Immature natural killer cell (primary cell): ENCODE data around the gene MYRF. TPM values are rescaled to one million over a fixed set of nuclear protein-coding genes. Genes with fewer than 3 reads are reported as not detected.
A peak's percentile ranks its signal among the peaks of the same experiment; 100 is the strongest.

Source experiments
- DNase-seq, 3 donors: peaks; one replicate each; pipeline ENCODE4 v3.0.0; 2022; ENCODE audit warnings: mixed read lengths in 1 of 3
- H3K27ac Mint-ChIP-seq, 6 donors: one replicate each; pipeline ENCODE4 v1.8.0; 2020; ENCODE audit warnings: mixed read lengths in 6 of 6, mild to moderate bottlenecking in 5 of 6, inconsistent platforms in 4 of 6, moderate library complexity in 3 of 6
- H3K27me3 Mint-ChIP-seq, 3 donors: one replicate each; pipeline ENCODE4 v1.8.0; 2020 to 2021; ENCODE audit warnings: low read depth in 3 of 3, mild to moderate bottlenecking in 3 of 3, mixed read lengths in 3 of 3, moderate library complexity in 3 of 3, inconsistent platforms in 1 of 3
- H3K36me3 Mint-ChIP-seq, 3 donors: one replicate each; pipeline ENCODE4 v1.8.0; 2020; ENCODE audit warnings: mixed read lengths in 3 of 3, inconsistent platforms in 2 of 3, mild to moderate bottlenecking in 2 of 3
- H3K4me1 Mint-ChIP-seq, 2 donors: one replicate each; pipeline ENCODE4 v1.8.0; 2020; ENCODE audit warnings: inconsistent platforms in 2 of 2, mild to moderate bottlenecking in 2 of 2, mixed read lengths in 2 of 2, moderate library complexity in 1 of 2
- H3K4me3 Mint-ChIP-seq, 5 donors: one replicate each; pipeline ENCODE4 v1.8.0; 2020; ENCODE audit warnings: mild to moderate bottlenecking in 5 of 5, mixed read lengths in 5 of 5, inconsistent platforms in 3 of 5, moderate library complexity in 3 of 5
- H3K9me3 Mint-ChIP-seq, 6 donors: one replicate each; pipeline ENCODE4 v1.8.0; 2020; ENCODE audit warnings: mild to moderate bottlenecking in 6 of 6, mixed read lengths in 6 of 6, inconsistent platforms in 4 of 6, moderate library complexity in 3 of 6
- polyA plus RNA-seq, 3 donors: library from polyadenylated mRNA; unstranded; fragments of 300-500 nt; fragmentation: Illumina TruSeq; gene quantifications; one replicate each; pipeline ENCODE4 v1.2.3, GENCODE V29; 2021

Gene MYRF
- 1 to 10 TPM in 1 of 3 donors, under 1 TPM in 1, not detected in 1; 0.43 to 2.4 TPM for polyA plus RNA-seq

DNA sequence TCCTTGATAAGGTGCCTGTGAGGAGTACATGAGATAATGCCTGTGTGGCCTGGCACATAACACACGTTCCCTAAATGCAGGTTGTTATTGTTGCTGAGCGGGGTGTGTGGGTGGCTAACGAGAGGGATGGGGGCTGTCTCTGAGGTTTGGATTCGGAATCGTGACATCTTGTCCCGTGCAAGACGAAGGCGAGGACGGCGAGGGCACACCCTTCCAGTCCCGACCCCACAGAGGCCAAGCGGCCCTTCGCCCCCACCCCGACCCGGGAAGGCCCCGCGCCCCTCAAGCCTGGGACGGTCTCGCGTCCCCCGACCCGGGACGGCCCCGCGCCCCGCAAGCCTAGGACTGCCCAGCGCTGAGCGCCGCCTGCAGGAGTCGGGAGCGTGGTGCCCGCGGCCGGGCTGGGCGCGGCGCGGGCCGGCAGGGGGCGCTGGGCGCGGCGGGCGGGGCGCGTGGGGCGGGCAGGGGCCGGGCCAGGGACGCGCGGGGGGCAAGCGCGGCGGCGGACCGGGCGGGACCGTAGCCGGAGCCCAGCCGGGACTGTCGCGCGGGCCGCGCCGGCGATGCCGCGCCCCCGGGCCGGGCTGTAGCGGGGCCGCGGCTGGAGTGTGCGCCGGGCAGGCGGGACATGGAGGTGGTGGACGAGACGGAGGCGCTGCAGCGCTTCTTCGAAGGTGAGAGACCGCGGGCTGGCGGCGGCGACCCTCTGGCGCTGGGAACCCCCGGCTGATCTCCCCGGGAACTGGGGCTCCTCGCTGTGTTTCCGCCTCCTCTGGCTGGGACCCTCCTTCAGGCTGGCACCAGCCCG lies at the start of gene MYRF:
Gene MYRF (plus strand): TSS at position 520 of the 808 bp plus-strand sequence. CDS start 109 bp downstream, at position 629.
- Mint-ChIP-seq H3K9me3 (no peaks in the 10 kb centered on the region), H3K4me1 (peaks cover 7 to 25% of the 10 kb centered on the region in 2 donors), H3K27me3 (peaks cover 6 to 7% (median 7%) of the 10 kb centered on the region in 3 donors), H3K36me3 (no peaks in the 10 kb centered on the region), H3K27ac (peak within 1 kb of the TSS in 5 of 6 donors; percentile 35 to 69 (median 64)), H3K4me3 (peak within 1 kb of the TSS; percentile 69 to 86 (median 80))
- peak; percentile 56 to 66 (median 57) for DNase-seq

DNA sequence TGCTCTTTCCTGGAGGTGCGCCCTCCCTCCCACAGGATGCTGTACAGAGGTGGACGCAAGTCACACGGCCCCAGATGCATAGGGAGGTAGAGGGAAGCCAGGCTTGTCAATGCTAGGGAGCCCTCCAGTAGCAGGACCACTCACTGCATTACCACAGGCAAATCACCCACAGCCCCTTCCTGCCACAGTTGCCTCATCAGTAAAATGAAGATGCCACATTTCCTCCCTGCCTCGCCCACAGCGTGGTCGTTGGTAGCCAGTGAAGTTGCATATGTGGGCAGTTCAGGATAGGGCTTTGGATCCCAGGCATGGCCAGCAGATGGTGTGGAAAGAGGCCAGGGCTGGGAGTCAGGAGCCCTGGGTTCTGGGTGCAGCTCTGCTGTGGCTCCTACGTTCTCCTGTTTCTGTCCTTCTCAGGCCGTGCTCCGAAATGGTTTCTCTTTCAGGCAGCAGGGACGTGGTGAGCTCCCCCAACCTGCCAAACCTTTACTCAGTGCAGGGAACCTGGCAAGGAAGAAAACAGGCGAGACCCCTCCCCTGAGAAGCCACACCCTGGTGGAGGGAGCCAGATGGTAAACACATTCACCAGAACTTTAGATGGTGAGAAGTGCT lies 49.6 kb upstream of the MYRF start:
- DNase-seq: peak; percentile 53 to 61 (median 57)
- Mint-ChIP-seq H3K27me3 (peaks cover 2 to 14% (median 6%) of the 10 kb centered on the region in 3 donors), H3K27ac (peak overlapping the region in 5 of 6 donors; percentile 62 to 82 (median 80)), H3K36me3 (no peaks in the 10 kb centered on the region), H3K4me3 (peak overlapping the region; percentile 68 to 87 (median 79)), H3K9me3 (no peaks in the 10 kb centered on the region), H3K4me1 (peaks cover 27 to 28% of the 10 kb centered on the region in 2 donors)

DNA sequence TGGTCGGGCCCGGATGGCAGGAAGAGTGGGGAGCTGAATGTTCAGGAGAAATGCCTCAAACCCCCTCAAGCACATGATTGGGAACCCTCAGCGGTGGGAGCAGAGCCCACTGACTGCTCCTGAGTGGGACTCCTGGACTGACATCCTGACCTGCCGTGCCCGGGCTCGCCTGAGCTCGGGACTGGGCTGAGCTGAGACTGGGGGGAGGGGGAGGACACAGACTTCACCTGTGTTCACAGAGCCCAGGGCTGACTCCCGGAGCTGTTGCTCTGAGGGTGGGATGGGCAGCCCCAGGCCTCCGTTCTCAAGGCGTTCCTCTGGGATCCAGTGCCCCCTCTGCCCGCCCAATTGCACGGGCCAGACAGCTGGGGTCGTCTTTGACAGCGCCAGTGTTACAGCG lies 47.6 kb upstream of the MYRF start:
- no peaks in the 10 kb centered on the region for H3K36me3 Mint-ChIP-seq
- H3K27ac Mint-ChIP-seq: no peak overlapping the region
- no peaks in the 10 kb centered on the region for H3K9me3 Mint-ChIP-seq
- peaks cover 2 to 14% (median 6%) of the 10 kb centered on the region in 3 donors for H3K27me3 Mint-ChIP-seq
- no peak overlapping the region for H3K4me3 Mint-ChIP-seq
- H3K4me1 Mint-ChIP-seq: peaks cover 18 to 19% of the 10 kb centered on the region in 2 donors
- DNase-seq: no peak

DNA sequence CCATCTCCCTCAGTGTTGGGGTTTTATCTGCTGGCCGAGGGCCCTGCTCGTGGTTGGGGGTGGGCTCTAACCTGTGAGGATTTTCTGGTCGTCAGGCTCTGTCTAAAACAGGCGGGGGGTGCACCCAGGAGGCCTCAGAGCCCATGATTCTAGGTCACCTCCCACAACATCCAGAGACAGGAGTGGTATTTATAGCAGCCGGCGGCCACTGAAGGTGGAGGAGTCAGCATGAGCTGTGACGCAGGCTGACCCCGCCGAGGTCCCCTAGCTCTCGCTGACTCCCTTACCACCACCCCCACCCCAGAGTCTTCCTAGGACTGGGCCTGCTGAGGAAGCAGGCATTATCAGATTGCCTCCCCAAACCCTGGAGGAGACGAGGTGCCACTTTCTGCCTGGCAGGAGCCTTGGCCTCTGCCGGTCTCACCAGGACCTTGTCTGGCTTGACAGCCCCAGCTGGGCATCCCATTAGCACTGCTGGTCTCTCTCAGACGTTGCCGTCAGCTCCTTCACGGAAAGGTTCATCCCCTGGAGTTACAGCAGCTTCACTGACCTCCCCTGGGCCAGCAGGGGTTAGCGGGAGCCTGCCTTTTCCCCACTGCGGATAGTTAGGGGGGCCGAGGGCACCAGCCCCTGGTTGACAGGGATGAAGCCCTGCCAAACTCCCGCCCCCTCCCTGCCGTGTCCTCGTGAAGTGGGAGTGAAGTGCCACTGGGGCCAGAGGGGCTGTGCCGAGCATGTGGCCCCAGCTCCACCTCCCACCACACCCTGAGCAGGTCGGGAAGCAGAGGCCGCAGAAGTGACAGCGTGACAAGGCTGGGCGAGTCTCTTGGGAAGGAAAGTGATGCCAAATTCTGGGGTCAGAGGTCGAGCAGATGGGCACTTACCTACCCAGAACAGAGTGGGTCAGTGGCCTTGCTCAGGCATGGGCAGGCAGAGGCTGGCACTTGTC lies 45.7 kb upstream of the MYRF start:
- H3K27me3 Mint-ChIP-seq: peaks cover 2 to 14% (median 6%) of the 10 kb centered on the region in 3 donors
- no peak overlapping the region for H3K27ac Mint-ChIP-seq

DNA sequence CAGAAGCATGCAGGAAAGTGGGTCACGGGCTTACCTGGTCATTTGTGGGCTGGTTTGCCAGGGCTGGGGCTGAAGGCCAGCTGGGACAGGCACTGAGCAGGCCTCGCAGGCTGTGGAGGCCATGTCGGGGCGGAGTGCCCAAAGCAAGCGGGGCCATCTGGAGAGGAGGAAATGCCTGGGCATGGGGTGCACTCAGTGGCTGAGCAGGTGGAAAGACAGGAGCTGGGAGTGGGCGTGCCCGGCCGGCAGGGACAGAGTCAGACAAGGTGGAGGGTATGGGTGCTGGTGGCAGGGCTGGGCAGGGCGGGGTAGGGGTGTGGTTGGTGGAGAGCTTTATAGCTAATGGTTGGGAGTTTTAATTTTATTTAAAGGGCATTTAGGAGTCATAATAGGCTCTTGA lies 44.9 kb upstream of the MYRF start:
- H3K27me3 Mint-ChIP-seq: peaks cover 2 to 12% (median 6%) of the 10 kb centered on the region in 3 donors
- H3K4me3 Mint-ChIP-seq: no peak overlapping the region
- H3K4me1 Mint-ChIP-seq: peaks cover 12% of the 10 kb centered on the region in 2 donors
- no peaks in the 10 kb centered on the region for H3K36me3 Mint-ChIP-seq
- no peak overlapping the region for H3K27ac Mint-ChIP-seq
- H3K9me3 Mint-ChIP-seq: no peaks in the 10 kb centered on the region
- DNase-seq: no peak

More for the DNA sequence above, 45.7 kb upstream of the MYRF start:
- DNase-seq: no peak
- Mint-ChIP-seq H3K4me1 (peaks cover 18 to 19% of the 10 kb centered on the region in 2 donors), H3K4me3 (no peak overlapping the region), H3K36me3 (no peaks in the 10 kb centered on the region), H3K9me3 (no peaks in the 10 kb centered on the region)

DNA sequence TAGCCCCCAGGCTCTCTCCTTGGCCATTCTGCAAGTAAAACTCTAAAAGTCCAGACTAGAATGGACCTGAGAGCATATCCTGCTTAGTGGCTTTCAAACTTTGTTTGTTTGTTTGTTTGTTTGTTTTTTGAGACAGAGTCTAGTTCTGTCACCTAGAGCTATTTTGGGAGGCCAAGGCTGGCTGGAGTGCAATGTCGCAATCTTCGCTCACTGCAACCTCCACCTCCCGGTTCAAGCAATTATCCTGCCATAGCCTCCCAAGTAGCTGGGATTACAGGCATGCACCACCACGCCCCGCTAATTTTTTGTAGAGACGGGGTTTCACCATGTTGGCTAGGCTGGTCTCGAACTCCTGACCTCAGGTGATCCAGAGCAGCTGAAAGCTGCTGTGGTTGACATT lies 43.3 kb upstream of the MYRF start:
- no peak overlapping the region for H3K27ac Mint-ChIP-seq
- no peak overlapping the region for H3K4me3 Mint-ChIP-seq
- H3K9me3 Mint-ChIP-seq: no peaks in the 10 kb centered on the region
- peaks cover 2 to 5% (median 3%) of the 10 kb centered on the region in 3 donors for H3K27me3 Mint-ChIP-seq
- H3K36me3 Mint-ChIP-seq: no peaks in the 10 kb centered on the region
- DNase-seq: no peak
- no peaks in the 10 kb centered on the region for H3K4me1 Mint-ChIP-seq

DNA sequence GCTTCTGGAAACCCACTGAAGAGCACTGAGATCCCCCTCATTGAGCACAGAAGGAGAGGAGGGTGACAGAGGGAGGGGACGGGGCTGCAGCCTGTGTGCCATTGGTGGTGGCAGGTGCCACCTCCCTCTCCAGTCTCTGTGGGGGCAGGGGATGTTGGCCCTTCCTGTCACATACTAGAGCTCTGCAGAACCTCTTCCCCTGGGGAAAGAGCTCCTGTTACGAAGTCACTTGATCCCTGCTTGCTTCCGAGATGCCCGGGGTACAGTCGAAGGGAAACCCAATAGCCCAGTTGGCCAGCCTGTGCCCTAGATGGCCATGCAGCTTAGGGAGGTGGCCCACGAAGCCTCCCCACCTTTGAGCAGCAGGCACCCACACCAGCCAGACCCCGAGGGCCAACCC lies 42.9 kb upstream of the MYRF start:
- H3K27ac Mint-ChIP-seq: no peak overlapping the region
- DNase-seq: no peak
- H3K4me1 Mint-ChIP-seq: no peaks in the 10 kb centered on the region
- no peaks in the 10 kb centered on the region for H3K9me3 Mint-ChIP-seq
- no peaks in the 10 kb centered on the region for H3K36me3 Mint-ChIP-seq
- peaks cover under 1 to 3% (median 2%) of the 10 kb centered on the region in 3 donors for H3K27me3 Mint-ChIP-seq
- H3K4me3 Mint-ChIP-seq: no peak overlapping the region

DNA sequence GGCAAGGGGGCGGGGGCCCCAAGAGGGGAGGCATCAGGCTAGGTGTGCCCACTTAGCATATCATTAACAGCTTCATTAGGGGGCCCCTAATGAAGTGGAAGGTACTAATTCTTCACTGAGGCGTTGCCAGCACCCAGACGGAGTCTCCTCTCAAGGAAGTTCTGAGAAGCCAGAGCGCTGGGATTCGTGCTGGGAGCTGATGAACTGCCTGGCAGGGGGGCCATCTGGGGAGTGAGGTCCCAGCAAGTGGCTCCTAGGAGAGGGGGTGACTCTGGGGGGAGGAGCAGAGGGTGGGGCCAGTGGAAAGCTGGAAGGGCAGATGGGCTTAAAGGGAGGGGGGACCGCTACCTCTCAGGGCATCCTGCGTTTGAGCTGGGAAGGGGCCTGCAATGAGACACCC lies 42.4 kb upstream of the MYRF start:
- H3K9me3 Mint-ChIP-seq: no peaks in the 10 kb centered on the region
- H3K4me1 Mint-ChIP-seq: no peaks in the 10 kb centered on the region
- no peaks in the 10 kb centered on the region for H3K36me3 Mint-ChIP-seq
- no peak for DNase-seq
- H3K27ac Mint-ChIP-seq: no peak overlapping the region
- peaks cover 0 to 3% (median 2%) of the 10 kb centered on the region in 3 donors for H3K27me3 Mint-ChIP-seq
- H3K4me3 Mint-ChIP-seq: no peak overlapping the region

DNA sequence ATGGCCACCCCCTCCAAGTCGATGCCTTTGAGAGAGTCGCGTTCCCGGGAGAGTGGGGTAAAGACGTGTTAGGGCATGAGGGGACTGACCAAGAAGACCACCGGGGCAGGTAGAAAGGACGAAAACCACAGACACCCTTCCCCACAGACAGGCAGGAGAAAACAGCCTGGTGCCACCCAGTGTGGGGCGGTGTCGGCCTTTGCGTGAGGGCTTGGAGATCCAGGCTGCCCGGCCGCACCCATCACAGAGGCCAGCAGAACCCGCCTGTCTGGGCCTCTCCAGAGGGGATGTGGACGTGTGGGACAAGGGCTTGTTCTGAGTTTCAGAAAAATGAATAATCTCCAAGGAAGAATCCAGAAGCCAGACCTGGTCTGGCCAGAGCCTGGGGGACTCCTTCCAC lies 41.4 kb upstream of the MYRF start:
- Mint-ChIP-seq H3K4me3 (no peak overlapping the region), H3K27ac (no peak overlapping the region), H3K4me1 (peaks cover 0 to 1% of the 10 kb centered on the region in 2 donors), H3K36me3 (no peaks in the 10 kb centered on the region), H3K9me3 (no peaks in the 10 kb centered on the region), H3K27me3 (peaks cover 0 to 1% (median 0%) of the 10 kb centered on the region in 3 donors)
- DNase-seq: no peak

DNA sequence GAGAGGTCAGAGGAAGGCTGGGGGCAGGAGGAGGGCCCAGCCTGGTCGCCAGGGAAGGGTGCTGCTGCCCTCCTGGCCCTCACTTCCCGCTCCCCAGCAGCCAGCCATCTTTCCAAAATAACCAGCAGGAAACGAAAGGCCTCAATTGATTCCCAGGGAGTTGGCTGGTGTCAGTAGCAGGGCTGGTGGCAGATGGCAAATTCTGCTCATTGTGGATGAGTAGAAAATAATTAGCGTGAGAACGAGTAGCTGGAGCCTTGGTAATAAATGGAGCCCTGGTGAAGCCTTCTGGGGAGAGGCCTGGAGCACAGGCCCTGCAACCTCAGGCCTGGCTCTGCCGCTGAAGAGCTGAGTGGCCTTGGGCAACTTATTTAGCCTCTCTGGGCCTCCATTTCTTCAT lies 40.9 kb upstream of the MYRF start:
- H3K9me3 Mint-ChIP-seq: no peaks in the 10 kb centered on the region

DNA sequence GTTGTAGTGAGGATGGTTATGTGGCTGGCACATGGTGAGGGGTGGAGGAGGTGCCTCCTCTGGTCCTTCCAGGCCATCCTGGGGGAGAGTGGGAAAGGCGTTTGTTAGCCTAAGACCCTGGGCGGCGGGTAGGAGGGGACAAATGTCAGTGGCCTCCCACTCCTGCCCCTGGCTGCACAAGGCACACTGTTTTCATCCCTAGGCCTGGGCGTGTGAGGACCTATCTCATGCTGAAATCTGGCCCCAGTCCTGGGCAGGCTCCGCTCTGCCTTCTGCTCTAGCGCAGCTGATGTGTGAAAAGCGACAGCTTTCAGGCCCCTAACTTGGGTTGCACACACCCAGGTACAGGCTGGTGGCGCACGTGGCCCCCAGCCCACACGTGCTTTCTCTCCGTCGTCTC lies 40.1 kb upstream of the MYRF start:
- peaks cover 0 to 1% (median 0%) of the 10 kb centered on the region in 3 donors for H3K27me3 Mint-ChIP-seq
- no peaks in the 10 kb centered on the region for H3K36me3 Mint-ChIP-seq
- no peak overlapping the region for H3K4me3 Mint-ChIP-seq
- DNase-seq: no peak
- H3K4me1 Mint-ChIP-seq: peaks cover 0 to 3% of the 10 kb centered on the region in 2 donors
- H3K27ac Mint-ChIP-seq: no peak overlapping the region
- H3K9me3 Mint-ChIP-seq: no peaks in the 10 kb centered on the region

More for the DNA sequence above, 40.9 kb upstream of the MYRF start:
- Mint-ChIP-seq H3K4me3 (no peak overlapping the region), H3K27me3 (peaks cover 0 to 1% (median 0%) of the 10 kb centered on the region in 3 donors), H3K36me3 (no peaks in the 10 kb centered on the region), H3K4me1 (peaks cover 0 to 3% of the 10 kb centered on the region in 2 donors), H3K27ac (no peak overlapping the region)
- no peak for DNase-seq

DNA sequence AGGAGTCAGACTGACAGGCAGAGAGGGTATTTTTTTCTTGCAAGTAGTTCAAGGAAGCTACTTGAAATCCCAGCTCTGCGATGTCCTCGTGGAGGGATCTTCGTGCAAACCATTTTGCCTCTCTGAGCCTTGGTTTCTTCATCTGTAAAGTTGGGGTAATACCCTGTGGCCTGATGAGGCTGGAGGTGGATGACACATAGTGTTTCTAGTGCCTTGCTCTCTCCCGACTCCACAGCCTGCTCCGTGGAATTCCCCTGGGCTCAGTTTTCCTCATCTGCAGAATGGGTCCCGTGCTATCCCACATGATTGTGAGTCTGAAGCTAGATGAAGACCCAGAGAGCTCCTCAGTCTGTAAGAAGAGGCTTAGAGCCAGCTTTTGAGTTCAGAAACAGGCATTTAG lies 39.6 kb upstream of the MYRF start:
- no peak for DNase-seq
- H3K36me3 Mint-ChIP-seq: no peaks in the 10 kb centered on the region
- no peak overlapping the region for H3K27ac Mint-ChIP-seq
- H3K27me3 Mint-ChIP-seq: peaks cover 0 to 1% (median 0%) of the 10 kb centered on the region in 3 donors
- no peaks in the 10 kb centered on the region for H3K9me3 Mint-ChIP-seq
- H3K4me3 Mint-ChIP-seq: no peak overlapping the region
- peaks cover 0 to 3% of the 10 kb centered on the region in 2 donors for H3K4me1 Mint-ChIP-seq

DNA sequence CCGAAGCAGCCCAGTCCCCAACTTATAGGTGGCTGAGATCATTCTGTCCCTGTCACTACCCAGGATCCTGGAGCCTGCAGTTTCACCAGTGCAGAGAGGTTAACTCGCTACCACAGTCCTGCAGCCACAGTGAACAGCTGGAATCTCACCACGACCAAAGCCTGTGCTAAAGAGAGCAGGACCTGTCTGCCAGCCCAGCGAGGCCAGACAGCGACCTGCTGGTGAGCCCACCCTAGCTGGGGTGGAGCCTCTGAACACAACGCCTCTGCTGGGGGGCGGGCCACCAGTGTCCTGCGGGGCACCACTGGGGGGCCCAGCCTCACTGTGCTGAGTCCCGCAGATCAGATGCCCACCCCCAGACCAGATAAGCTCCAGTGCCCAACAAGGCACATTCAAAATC lies 39.0 kb upstream of the MYRF start:
- Mint-ChIP-seq H3K27ac (no peak overlapping the region), H3K9me3 (no peaks in the 10 kb centered on the region), H3K4me3 (no peak overlapping the region), H3K36me3 (no peaks in the 10 kb centered on the region), H3K27me3 (peaks cover 0 to 1% (median 0%) of the 10 kb centered on the region in 3 donors), H3K4me1 (peaks cover 0 to 3% of the 10 kb centered on the region in 2 donors)
- DNase-seq: no peak
